ENCODE results near the gene PRKCE. TPM values are rescaled to one million over a fixed set of nuclear protein-coding genes. Genes with fewer than 3 reads are reported as not detected.

Gene PRKCE
- total and polyA plus RNA-seq, 2 donors (not counting 3 experiments of a cell fraction or from before 2014, with no cell fraction given), result 27.9 to 33.9 TPM

GRCh38 chr2:46167924-46168323, 516.4 kb downstream of the PRKCE start:
- no peak overlapping the region for H3K9ac ChIP-seq (replicated peaks; ENCODE audit: extremely low read depth, insufficient read depth, low read length)
- no peak for DNase-seq (ENCODE audit: low read depth, low spot score)
- H2AFZ ChIP-seq (ENCODE audit: low read depth, low read length), result no peak overlapping the region
- H3K9me1 ChIP-seq (replicated peaks; ENCODE audit: control insufficient read depth, extremely low read depth, insufficient read depth, low read length), result no peaks in the 10 kb centered on the region
- ChIA-PET CTCF (interaction anchor here (2.0 kb wide), 1 partner anchor 105 kb away, joined by 8 read pairs; no protein-coding TSS in a partner anchor), POLR2A (no interaction called here)
- peaks cover 0 to 8% of the 10 kb centered on the region in 2 experiments for H3K36me3 ChIP-seq (ENCODE audit: control insufficient read depth in 2 of 2, extremely low read depth in 1 of 2, insufficient read depth in 2 of 2, low read length in 2 of 2)
- H3K27me3 ChIP-seq (ENCODE audit: control insufficient read depth in 2 of 2, insufficient read depth in 2 of 2, low read length in 2 of 2), result no peaks in the 10 kb centered on the region
- BruUV-seq (replicated peaks), result no TSS peak
- dilution Hi-C loops (cut with MboI; ENCODE audit: extremely low pct_ligation_motif_present, low sequenced_read_pairs), result no loop called here
- H3K79me2 ChIP-seq (ENCODE audit: control insufficient read depth, insufficient read depth, low read length), result no peaks in the 10 kb centered on the region
- no peak for FAIRE-seq
- no peaks in the 10 kb centered on the region for H4K20me1 ChIP-seq (replicated peaks; ENCODE audit: control insufficient read depth, extremely low read depth, insufficient read depth, low read length)
- TF ChIP-seq POLR2AphosphoS5 (IDR thresholded peaks at IDR 0.05; ENCODE audit: insufficient read depth, low read depth, low read length) (no peak), FOS (IDR thresholded peaks at IDR 0.05; ENCODE audit: borderline replicate concordance, insufficient read depth, low read length) (no peak), MYC (IDR thresholded peaks at IDR 0.05; ENCODE audit: low read depth, low read length) (no peak), JUN (IDR thresholded peaks at IDR 0.05; ENCODE audit: borderline replicate concordance, insufficient read depth, insufficient read length, low read depth) (no peak), GATA2 (IDR thresholded peaks at IDR 0.05; ENCODE audit: insufficient read depth, insufficient read length, low read depth, low read length) (no peak)
- TF ChIP-seq, protein P1, sequence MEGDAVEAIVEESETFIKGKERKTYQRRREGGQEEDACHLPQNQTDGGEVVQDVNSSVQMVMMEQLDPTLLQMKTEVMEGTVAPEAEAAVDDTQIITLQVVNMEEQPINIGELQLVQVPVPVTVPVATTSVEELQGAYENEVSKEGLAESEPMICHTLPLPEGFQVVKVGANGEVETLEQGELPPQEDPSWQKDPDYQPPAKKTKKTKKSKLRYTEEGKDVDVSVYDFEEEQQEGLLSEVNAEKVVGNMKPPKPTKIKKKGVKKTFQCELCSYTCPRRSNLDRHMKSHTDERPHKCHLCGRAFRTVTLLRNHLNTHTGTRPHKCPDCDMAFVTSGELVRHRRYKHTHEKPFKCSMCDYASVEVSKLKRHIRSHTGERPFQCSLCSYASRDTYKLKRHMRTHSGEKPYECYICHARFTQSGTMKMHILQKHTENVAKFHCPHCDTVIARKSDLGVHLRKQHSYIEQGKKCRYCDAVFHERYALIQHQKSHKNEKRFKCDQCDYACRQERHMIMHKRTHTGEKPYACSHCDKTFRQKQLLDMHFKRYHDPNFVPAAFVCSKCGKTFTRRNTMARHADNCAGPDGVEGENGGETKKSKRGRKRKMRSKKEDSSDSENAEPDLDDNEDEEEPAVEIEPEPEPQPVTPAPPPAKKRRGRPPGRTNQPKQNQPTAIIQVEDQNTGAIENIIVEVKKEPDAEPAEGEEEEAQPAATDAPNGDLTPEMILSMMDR (IDR thresholded peaks at IDR 0.05; ENCODE audit: extremely low read depth in 1 of 2, insufficient read depth in 1 of 2, low read depth in 1 of 2, low read length in 2 of 2), result no peak
- TF ChIP-seq, protein P2, sequence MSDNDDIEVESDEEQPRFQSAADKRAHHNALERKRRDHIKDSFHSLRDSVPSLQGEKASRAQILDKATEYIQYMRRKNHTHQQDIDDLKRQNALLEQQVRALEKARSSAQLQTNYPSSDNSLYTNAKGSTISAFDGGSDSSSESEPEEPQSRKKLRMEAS (IDR thresholded peaks at IDR 0.05; ENCODE audit: insufficient read depth, insufficient read length), result no peak
- H3K27ac ChIP-seq (ENCODE audit: insufficient read depth, low read depth, low read length), result no peak overlapping the region
- intact Hi-C loops (cut with micrococcal nuclease), result no loop called here
- H3K4me1 ChIP-seq (ENCODE audit: control insufficient read depth, extremely low read depth, insufficient read depth, low read length), result peaks cover 38% of the 10 kb centered on the region
- no peak overlapping the region for H3K4me3 ChIP-seq (replicated peaks in 1 of 3; ENCODE audit: insufficient read depth in 1 of 3, low read depth in 1 of 3, low read length in 3 of 3)
- no peak overlapping the region for H3K4me2 ChIP-seq (ENCODE audit: insufficient read depth, low read length)
- no peaks in the 10 kb centered on the region for H3K9me3 ChIP-seq (replicated peaks; ENCODE audit: control insufficient read depth, insufficient read depth, low read length)
